HG03432 (cell line): ENCODE measurements around the gene HOXC4.

Experiments used
- ATAC-seq: cut with Tn5 transposase; IDR thresholded peaks from one replicate; pipeline ENCODE4 v1.9.1; 2021; ENCODE audit warnings: mild to moderate bottlenecking, moderate library complexity; ENCODE audit not compliant: unreplicated experiment

Gene HOXC4

DNA sequence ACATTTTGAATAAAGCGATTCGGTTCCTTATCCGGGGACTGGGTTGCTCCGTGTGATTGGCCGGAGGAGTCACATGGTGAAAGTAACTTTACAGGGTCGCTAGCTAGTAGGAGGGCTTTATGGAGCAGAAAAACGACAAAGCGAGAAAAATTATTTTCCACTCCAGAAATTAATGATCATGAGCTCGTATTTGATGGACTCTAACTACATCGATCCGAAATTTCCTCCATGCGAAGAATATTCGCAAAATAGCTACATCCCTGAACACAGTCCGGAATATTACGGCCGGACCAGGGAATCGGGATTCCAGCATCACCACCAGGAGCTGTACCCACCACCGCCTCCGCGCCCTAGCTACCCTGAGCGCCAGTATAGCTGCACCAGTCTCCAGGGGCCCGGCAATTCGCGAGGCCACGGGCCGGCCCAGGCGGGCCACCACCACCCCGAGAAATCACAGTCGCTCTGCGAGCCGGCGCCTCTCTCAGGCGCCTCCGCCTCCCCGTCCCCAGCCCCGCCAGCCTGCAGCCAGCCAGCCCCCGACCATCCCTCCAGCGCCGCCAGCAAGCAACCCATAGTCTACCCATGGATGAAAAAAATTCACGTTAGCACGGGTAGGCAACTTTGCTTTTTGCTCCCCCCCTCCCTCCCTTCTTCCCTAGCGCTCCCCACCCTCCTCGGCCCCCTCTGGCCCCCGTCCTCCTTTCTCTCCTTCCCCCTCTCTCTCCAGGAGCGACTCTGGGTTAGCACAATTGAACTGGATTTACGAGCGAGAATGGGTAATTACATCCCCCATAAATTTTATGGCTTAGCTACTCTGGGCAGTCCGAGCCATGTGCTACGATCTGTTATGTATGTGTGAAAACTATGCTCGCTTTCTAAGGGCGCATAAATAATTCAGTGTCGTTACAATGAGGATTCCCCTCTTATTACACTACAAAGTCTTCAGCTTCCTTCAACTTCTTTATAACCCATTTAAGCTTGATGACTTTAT lies at the start of gene HOXC4:
Gene HOXC4, plus strand, starts transcription at position 85 of the 991 bp plus-strand sequence. Its CDS starts 88 bp downstream, at position 173.
- ATAC-seq, result peak; percentile 64

DNA sequence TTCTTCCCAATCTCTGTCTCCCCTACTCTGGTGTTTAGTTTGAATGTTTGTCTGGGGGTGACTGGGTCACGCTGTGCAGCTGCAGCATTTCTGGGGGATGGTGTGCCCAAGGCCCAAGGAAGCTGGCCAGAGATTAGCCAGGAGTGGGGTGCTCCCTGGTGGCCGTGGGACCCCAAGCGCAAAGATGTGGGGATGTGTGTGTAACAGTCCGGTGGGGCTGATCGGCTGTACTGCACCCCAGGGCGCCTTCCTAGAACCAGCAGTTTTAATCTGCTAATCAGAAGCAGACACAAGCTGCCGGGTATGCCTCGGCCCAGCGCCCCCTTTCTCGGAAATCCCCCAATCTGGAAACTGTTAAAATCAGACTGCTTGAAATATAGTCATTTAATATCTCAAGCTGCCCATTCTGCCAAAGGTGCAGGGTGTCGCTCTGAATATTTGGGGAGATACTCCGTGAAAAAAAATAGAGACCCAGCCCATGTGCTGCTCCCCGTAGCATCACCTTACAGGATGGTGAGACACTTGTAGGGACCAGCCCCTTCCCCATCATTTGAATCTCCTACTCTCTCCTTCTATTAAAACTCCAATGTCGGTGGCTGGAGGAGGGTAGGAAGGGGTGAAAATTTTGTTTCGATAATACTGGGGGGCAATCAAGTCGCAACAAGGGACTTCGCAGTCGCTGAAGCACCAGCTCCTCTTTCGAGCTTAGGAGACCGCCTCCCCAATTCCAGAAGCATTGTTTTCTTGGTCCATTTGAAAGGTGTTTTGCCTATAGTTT lies 49.4 kb upstream of the HOXC4 start:
- ATAC-seq, result no peak

DNA sequence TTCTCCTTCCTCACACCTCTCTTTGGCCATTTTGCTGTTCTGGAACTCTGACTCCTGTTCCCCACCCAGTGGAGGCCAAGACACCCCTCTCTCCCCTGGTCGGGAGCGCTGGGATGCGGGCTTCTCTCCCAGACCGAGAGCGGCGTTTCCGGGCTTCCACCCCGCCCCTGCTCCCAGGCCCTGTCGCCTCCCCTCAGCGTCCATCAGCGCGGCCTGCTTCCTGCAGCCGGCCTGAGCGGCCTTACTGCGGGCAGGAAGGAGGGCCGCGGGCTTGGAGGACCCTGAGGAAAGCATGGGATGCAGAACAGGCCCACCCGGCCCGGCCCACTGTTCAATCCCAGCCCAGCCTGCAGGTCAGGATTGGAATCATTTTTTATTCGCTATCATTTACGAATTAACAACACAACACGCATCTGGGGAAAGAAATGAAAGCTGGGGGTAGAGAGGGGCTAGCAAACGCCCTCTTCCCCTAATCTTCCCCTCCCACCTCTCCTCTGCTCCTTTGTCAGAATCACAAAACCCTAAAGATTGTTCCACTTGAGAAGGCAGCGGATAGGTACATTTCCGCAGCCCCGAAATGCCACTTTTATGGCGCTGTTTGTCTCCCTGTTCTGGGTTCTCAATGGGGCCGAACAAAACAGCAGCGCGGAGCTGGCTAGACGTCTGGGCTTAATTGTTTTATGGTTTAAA lies 48.6 kb upstream of the HOXC4 start:
- ATAC-seq, result no peak

DNA sequence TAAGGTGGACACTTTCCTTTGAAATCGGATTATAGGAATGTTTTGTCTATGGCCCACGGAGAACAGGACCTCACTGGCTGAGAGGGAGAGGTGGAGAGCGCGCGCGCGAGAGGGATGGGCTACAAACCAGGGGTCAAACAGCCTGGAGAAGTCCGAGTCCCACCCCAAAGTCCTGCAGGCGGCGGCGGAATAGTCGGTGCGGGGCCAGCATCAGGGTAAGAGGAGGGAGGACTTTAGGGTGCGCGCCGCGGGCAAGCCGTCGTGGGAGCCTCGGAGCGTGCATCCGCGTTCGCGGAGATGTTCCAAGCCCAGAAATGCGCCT lies 48.1 kb upstream of the HOXC4 start:
- ATAC-seq, result no peak

DNA sequence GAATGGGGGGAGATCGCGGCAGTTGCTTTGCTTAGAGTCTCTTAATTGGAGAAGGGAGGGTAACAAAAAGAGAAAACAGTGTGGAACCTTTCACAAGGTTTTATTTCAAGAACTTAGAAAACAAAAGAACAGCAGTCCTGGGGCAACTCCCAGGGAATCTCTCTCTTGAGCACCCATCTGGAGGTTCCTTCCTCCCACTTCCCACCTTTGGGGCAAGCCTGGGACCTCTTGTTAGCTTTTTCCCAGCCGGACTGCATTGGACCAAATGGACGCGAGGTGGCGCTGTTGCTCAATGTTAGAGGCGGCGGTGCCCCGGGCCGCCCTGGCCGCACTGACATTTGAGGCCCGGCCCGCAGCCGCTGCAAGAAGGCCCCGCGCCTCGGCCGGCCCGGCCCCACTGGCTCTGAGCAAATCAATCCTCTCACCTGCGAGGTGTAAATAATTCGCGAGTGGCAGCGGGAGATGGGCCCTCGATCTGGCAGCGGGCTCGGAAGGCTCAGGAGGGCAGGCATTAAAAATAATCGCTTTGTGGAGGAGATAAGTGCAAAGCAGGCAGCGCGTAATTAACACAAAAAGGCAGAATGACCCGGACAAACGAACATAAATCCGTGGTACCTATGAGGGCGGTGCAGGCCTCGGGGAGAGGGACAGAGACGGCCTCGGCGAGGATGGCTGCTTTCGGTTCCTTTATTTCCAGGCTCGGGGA lies 47.6 kb upstream of the HOXC4 start:
- ATAC-seq, result peak; percentile 80

DNA sequence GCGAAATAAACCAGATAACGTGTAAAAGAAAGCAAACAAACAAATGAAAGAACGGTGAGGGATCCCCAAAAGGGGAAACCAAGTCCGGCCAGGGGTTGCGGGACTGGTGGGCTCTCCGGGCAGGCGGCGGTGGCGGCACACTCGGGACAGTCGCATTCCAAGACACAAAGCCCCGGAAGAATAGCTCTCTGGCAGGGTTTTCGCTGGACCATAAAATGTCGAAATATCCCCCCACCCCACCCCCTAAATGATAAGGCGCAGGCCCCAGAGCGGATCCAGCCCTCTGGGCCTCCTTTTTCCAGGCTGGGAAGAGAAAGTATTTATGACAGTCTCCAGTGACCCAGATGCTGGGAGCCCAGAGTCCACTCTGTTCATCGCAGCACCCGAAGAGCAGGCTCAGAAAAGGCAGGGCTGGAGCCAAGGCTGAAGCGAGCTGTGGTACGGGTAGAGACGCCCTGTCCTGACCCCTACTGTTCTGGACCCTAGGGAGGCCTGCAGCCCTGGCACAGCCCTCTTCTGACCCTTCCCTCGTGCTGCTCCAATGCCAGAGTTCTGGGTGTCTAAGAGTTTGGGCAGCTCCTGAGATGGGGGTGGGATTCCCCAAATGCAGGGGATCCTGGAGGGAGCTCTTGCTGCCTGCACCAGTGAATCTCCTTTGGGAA lies 46.9 kb upstream of the HOXC4 start:
- ATAC-seq, result no peak

DNA sequence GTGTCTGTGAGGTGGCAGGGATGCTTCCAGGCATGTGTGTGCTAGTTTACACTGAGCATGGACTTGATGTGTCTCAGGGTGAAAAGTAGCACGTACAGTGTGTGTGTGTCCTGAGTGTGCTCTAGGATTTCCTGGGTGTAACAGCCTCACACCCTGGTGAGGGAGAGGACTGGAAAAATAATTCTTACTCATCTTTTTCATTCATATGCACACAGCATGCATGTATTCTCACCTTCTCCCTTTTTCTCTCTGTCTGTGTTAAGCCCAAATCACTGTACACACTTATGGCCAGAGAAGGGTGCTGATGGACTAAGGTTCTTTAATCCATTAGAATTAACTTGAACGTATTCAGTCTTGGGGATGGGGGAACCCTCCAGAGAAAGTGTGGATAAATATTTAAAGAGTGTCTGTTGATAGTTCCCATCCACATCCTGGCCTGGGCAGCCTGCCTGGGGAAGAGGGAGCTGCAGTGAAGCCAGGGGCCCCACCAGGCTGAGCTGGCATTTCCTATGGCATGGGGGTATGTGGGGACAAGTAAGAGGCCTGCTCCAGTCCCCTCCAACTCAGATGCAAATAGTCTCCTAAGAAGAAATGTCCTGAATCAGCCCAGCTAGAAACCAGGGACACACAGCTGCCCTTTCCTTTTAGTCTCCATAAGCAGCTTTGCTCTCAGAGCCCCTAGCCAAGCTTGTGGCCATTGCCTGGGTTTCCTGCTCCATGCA lies 45.9 kb upstream of the HOXC4 start:
- ATAC-seq, result no peak

DNA sequence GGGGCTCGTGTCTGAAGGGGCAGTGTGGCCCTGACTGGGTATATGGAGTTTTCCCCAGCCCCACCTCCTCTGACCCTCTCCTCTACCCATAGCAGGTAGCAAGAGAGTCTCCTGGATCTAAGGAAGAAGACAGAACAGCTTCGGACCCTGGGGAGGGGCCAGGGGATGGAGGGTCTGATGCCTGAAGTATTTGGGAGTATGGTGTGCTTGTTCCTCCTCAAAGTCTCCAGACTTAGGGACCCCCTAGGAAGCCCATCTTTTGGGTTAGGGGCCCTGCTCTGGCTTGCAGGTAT lies 45.4 kb upstream of the HOXC4 start:
- no peak for ATAC-seq

DNA sequence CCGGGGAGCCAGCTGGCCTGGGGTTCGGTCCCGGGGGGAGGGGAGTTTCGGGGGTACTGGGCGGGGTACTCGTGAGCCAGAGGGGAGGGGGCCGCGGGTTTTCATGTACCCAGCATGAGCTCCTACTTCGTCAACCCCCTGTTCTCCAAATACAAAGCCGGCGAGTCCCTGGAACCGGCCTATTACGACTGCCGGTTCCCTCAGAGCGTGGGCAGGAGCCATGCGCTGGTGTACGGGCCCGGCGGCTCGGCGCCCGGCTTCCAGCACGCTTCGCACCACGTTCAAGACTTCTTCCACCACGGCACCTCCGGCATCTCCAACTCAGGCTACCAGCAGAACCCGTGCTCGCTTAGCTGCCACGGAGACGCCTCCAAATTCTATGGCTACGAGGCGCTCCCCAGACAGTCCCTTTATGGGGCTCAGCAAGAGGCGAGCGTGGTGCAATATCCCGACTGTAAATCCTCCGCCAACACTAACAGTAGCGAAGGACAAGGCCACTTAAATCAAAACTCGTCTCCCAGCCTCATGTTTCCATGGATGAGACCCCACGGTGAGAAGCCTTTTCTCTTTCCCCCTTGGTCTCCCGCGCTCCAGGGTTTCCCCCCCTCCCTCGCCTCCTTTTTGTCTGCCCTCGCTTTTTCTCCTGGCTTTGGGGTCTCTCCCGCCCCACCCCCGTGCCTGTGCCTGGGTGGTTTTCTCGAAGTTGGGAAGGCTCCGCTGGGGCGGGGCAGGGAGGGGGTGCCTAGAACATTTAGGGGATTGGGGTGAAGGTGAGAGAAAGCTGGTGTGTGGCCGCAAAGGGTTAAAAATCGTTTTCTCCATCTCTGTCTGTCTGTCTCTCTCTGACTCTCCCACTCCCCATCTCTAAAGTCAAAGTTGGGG lies 44.2 kb upstream of the HOXC4 start:
- no peak for ATAC-seq

DNA sequence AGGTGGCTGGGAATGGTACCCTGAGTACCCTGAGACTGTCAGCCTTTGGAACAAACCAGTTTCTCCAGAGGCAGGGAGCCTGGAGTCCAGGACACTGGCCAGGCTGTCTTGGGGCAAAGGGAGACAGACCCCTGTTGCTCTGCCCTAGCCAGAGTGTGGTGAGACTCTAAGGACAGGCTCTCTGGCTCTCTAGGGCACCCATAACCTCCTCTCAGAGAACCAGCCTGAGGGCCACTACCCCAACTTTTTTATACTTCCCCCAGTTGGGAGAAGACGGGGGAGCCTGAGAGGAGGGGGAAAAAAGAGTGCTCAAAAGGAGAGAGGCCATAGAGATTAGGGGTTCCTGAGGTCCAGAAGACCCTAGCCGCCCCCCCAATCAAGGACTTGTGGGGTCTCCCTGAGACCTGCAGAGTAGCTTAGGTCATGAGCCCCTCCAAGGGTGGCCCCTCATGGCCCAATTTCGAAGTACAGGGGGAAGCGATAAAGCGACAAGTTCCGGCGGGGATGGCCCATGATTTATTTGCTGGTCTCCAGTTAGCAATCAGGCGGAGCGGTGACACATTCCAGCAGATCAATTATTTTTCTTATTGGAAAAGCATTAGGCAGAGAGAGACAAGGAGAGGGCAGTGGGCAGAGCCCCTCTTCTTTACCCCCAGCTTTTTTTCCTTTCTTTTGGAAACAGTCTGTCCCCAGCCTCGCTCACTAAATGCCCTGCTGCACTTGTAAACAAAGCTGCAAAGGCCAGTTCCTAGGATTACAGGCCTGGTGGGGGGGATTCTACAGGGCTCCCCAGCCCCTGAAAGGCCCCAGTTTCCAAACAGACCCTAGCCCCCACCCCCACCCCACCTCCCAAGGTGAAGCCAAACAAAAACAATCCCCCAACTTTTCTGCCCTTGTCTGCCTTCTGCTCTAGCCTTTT lies 43.3 kb upstream of the HOXC4 start:
- ATAC-seq, result no peak

DNA sequence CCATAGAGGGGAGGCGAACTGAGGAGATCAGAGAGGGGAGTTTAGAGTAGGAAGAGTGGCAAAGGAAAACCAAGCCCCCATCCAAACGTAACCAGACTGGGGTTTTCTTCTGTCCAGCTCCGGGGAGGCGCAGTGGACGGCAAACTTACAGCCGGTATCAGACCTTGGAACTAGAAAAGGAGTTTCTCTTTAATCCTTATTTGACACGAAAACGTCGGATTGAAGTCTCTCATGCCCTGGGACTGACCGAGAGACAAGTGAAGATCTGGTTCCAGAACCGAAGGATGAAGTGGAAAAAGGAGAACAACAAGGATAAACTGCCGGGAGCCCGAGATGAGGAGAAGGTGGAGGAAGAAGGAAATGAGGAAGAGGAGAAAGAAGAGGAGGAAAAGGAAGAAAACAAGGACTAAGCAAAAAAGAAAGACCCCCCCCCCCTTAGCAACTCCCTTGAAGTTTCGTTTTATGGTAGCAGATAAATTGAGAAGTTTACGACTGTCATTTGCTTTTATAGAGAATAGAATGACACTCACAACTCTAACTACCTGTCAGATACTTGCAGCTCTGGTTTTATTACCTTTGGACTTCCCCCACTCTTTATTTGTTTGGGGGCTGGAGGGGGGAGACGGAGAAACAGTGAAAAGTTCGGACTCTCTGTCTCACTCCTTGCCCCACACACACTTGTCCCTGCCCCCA lies 42.5 kb upstream of the HOXC4 start:
- no peak for ATAC-seq

DNA sequence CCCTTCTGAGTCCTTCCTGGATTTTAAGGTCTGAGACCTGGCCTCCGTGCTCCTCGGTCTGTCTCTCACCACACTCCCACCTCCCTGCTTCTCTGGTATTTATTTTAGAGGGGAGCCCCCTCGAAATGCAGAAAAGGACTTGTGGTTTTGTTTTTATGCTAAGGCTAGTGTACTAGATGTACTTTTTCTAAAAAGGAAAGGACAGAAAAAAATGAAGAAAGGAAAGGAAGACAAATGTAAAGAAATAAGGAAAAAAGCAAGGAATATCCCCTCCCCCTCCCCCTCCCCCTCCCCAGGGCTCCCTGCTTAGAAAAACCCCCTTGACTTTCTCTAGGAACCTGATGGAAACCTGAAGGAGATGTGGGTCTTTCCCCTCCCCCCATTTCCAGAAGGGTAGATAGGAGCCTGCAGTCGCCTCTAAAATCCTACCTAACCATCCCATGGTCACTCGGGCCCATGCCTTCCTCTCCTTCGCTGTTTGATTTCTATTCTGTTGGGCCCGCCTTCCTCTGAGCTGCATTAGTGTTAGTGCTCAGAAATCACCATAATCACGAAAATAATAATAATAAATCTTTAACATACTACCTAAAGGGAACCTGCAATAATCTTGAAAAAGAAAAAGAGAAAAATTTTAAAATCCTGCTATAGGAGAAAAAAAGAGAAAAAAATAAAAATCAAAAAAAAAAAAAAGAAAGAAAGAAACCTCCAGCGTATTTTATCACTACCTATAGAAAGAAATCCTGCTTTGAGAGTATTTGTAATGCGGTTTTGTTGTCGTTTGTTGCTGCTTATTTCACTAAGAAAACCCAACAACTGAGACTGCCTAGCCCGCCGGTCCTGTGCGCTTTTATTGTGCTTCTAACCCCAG lies 41.7 kb upstream of the HOXC4 start:
- ATAC-seq, result no peak

DNA sequence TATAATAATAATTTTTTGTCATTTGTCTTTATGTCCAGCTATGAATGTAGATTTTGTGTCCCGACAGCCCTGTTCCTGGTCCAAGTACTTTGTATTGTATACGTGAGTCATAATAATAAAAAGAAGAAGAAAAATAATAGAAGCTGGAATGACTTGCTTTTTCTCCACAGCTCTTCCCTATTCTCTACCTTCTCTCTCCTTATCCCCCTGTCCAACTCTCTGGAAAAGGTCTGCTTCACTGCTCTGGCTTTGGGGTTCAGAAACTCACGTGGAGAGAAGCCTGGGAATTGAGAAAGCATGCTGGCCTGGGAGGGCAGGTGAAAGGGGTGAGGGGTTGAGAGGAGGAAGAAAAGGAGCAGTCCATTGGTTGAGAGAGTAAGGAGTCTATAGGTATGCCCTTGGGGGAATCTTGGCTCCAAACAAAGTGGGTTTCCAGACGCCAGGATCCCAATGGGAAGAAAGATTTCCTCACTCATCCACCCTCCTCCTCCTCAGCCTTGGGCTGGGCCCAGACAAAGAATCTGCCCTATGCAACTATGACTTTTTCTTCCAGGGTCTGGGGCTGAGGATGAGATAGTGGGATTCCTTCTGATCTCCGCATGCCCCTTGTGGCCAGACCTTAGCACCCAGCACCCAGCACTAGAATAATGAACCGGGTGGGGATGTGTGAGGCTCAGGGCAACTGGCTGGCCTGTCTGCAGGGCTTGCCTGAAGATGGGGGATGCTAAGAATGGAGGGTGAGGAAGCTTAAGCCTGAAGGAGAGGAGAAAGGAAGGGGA lies 40.8 kb upstream of the HOXC4 start:
- ATAC-seq, result no peak

DNA sequence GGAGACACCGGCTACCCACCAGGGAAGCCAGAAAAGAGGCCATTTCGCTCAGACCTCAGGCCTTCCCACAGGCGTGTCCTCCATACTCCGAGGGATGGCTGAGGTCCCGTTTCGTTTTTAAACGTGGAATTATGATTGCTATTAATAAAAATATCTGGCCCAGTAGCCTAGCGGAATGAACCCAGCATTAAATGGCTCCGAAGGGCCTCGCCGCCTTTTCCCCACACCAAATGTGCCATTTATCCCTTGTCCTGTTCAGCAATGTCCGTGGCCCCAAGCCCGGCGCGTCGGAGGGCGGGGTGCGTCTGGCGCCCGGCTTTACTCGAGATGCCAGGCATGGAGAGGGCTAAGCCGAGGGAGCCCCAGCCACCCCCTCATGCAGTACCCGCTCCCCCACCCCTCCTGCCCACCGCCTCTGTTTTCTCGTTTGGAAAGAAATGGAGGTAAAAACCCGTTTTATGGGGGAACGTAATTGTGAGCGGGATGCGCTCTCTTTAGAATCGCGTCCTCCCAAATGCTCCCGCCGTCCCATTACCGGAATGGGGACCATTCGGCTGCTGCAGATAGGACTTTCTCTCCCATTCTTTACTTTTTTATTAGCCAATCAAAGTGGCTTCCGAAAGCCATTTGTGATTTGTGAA lies 39.1 kb upstream of the HOXC4 start:
- ATAC-seq, result no peak
